ENCODE measurements around the gene RAP1GAP2.
"Not testable (repeated sequence)": the region's sequence is repeated elsewhere in the genome, so short reads cannot be mapped to it uniquely, and the experiment has no call there.

- TF ChIP-seq FOXM1 (IDR thresholded peaks at IDR 0.05; ENCODE audit: borderline replicate concordance); BHLHE40 (IDR thresholded peaks at IDR 0.05; ENCODE audit: borderline replicate concordance); PKNOX1 (IDR thresholded peaks at IDR 0.05); FOXK2 (IDR thresholded peaks at IDR 0.05); FOXA1 (IDR thresholded peaks at IDR 0.05); ZNF384 (IDR thresholded peaks at IDR 0.05); SP1 (IDR thresholded peaks at IDR 0.05); HDGF (IDR thresholded peaks at IDR 0.05; ENCODE audit: borderline replicate concordance); SUZ12 (IDR thresholded peaks at IDR 0.05); NFRKB (IDR thresholded peaks at IDR 0.05); TARDBP (IDR thresholded peaks at IDR 0.05); ELF4 (IDR thresholded peaks at IDR 0.05); LEF1 (IDR thresholded peaks at IDR 0.05; ENCODE audit: borderline replicate concordance); ARNT (IDR thresholded peaks at IDR 0.05): not testable (repeated sequence)
Observed at GRCh38 chr17:2785376-2785775, 10.9 kb upstream of the RAP1GAP2 start.

Data from HEK293T (cell line).